HG02852 (cell line): ENCODE results near the gene LTB4R2.
"Not testable (repeated sequence)": the region's sequence is repeated elsewhere in the genome, so short reads cannot be mapped to it uniquely, and the experiment has no call there.

Source experiments
- ATAC-seq: cut with Tn5 transposase; IDR thresholded peaks from one replicate; pipeline ENCODE4 v1.9.1; 2021; ENCODE audit warnings: mild to moderate bottlenecking, moderate library complexity; ENCODE audit not compliant: unreplicated experiment

Gene LTB4R2

DNA sequence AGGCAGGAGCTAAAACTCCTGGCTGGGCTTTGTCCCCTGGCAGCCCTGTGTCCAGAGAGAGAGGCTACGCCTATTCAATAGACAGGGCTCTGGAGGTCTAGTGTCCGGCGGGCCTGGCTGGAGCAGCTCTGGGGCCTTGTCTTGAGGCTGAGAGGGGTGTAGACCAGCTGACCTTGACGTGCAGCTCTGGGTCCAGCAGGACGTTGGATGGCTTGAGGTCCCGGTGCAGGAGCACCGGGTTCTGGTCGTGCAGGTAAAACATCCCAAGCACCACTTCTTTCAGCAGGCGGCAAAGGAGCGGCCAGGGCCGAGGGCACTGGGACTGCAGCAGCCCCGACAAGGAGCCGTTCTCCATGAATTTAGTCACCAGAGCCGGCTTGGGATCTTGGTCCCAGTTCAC lies 28.9 kb downstream of the LTB4R2 start:
- no peak for ATAC-seq

- ATAC-seq, result peak; percentile 86
Measured at GRCh38 chr14:24339284-24340151, 29.6 kb downstream of the LTB4R2 start, which contains the start of gene RIPK3. Gene RIPK3, minus strand, starts transcription at chr14:24339991. Its CDS starts 165 bp downstream, at chr14:24339826.

GRCh38 chr14:24340606-24341005 lies 30.7 kb downstream of the LTB4R2 start:
- no peak for ATAC-seq

GRCh38 chr14:24342889-24343288 lies 32.9 kb downstream of the LTB4R2 start:
- ATAC-seq, result no peak

- ATAC-seq, result no peak
Measured at GRCh38 chr14:24343795-24344660, 34.1 kb downstream of the LTB4R2 start.

DNA sequence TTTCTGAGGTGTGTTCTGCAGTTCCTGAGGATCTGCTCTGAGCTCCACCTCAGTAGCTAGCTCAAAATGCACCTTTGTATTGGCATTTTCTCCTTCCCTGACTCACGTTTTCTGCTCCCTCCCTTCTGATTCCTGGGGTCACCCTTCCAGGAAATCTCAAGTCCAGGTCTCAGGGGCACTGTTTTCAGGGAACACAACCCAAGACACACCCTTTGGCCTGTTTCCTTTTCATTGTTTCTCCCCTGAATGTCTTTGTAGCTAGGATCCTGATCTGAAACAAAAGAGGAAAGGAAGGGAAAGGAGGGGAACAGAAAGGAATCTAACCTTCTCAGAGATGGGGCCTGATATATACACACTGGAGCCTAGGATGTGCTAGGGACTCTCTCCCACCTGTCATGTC lies 37.2 kb downstream of the LTB4R2 start:
- ATAC-seq, result no peak

GRCh38 chr14:24348186-24348585 lies 38.2 kb downstream of the LTB4R2 start:
- no peak for ATAC-seq

GRCh38 chr14:24349742-24350141 lies 39.8 kb downstream of the LTB4R2 start:
- no peak for ATAC-seq

GRCh38 chr14:24351517-24351916 lies 41.6 kb downstream of the LTB4R2 start:
- no peak for ATAC-seq

DNA sequence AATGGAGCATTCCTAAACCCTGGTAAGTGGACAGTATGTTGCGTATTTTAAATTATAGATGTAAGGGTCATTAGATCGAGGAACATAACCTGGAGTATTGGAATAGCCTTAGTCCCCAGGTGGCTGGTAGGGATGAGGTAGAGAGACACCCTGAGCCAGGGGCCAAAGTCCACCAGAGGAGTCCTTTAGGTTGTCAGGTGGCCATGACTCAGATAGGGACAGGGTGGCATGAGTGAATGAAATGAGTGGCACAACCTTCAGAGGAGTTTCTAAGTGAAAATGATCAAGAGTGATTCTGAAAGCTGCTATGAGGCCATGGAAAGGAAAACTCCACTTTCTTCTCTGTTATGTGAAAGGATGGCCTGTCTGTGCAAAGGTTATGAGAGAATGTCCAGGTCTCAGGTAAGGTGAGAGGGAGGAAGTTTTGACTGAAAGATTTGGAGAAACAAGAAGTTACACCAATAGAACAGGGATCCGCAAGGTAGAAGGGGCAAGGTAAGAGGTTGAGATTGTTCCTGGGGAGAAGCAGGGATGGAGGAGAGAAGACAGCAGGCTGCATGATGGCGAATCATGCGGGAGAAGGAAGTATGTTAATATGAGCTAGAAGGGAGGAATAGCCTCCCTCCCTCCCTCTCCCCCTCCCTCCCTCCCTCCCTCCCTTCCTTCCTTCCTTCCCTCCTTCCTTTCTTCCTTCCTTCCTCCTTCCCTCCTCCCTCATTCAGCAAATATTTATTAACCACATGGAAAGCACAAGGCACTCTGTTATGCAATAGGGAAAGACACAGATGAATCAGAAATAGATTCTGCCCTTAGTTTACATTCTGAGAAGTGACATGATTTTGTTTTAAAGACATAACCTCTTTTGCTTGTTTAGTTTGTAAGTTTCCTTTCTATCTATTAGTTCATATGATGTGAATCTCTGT lies 43.9 kb downstream of the LTB4R2 start:
- ATAC-seq, result no peak

- not testable (repeated sequence) for ATAC-seq
Measured at GRCh38 chr14:24354482-24354825, 44.5 kb downstream of the LTB4R2 start.

- no peak for ATAC-seq
Measured at GRCh38 chr14:24355009-24355408, 45.1 kb downstream of the LTB4R2 start.

- ATAC-seq, result no peak
Measured at GRCh38 chr14:24356208-24356607, 46.3 kb downstream of the LTB4R2 start.

DNA sequence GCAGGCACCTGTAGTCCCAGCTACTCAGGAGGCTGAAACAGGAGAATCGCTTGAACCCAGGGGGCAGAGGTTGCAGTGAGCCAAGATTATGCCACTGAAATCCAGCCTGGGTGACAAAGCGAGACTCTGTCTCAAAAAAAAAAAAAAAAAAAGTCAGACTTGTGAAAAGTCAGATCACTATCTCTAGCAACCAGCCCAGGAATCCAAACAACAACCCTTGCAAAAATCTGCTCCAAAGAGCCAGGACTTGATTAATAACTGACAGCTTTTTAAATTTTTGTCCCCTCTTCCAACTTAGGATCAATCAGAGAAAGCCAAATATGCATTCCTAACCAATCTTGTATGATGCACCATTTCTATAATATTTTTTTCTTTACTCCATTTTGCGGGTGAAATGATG lies 50.3 kb downstream of the LTB4R2 start:
- no peak for ATAC-seq

- no peak for ATAC-seq
Measured at GRCh38 chr14:24361326-24361725, 51.4 kb downstream of the LTB4R2 start.
